ENCODE results near the gene DHRS13.

DHRS13 gene

GRCh38 chr17:28875848-28876550 is 26.9 kb downstream of the DHRS13 start:
- peaks cover 12% of the 10 kb centered on the region for H3K4me1 ChIP-seq (ENCODE audit: insufficient read depth, low read length, severe bottlenecking)
- H3K9ac ChIP-seq (ENCODE audit: low read length), result no peak overlapping the region
- no peaks in the 10 kb centered on the region for H4K20me1 ChIP-seq (ENCODE audit: insufficient read depth, low read length)
- H2AFZ ChIP-seq (ENCODE audit: low read length), result no peak overlapping the region
- no peaks in the 10 kb centered on the region for H3K9me3 ChIP-seq (ENCODE audit: low read length)
- no peak overlapping the region for H3K4me3 ChIP-seq (ENCODE audit: low read depth, low read length, poor library complexity, severe bottlenecking)
- TF ChIP-seq EZH2 (IDR thresholded peaks at IDR 0.05; ENCODE audit: borderline replicate concordance, low read length), result no peak
- no peak for TF ChIP-seq CTCF (IDR thresholded peaks at IDR 0.05; ENCODE audit: low read length)
- no peaks in the 10 kb centered on the region for H3K27me3 ChIP-seq (ENCODE audit: insufficient read depth, low read length)
- no peak overlapping the region for H3K4me2 ChIP-seq (ENCODE audit: low read length)
- H3K27ac ChIP-seq (ENCODE audit: low read depth, low read length, poor library complexity, severe bottlenecking), result no peak overlapping the region
- H3F3A ChIP-seq (ENCODE audit: insufficient read depth, low read length), result no peaks in the 10 kb centered on the region
- H3K36me3 ChIP-seq (ENCODE audit: insufficient read depth, low read length), result peaks cover 29% of the 10 kb centered on the region; the same call in 1 of the 2 replicates
- no peaks in the 10 kb centered on the region for H3K79me2 ChIP-seq (ENCODE audit: insufficient read depth, low read length)
- no peaks in the 10 kb centered on the region for H3K9me2 ChIP-seq (ENCODE audit: low read depth, low read length)

GRCh38 chr17:28874750-28875149 is 28.1 kb downstream of the DHRS13 start:
- Histone ChIP-seq H3F3A (ENCODE audit: insufficient read depth, low read length) (no peaks in the 10 kb centered on the region), H3K27me3 (ENCODE audit: insufficient read depth, low read length) (no peaks in the 10 kb centered on the region), H3K9me3 (ENCODE audit: low read length) (no peaks in the 10 kb centered on the region), H2AFZ (ENCODE audit: low read length) (no peak overlapping the region), H3K79me2 (ENCODE audit: insufficient read depth, low read length) (no peaks in the 10 kb centered on the region), H3K36me3 (ENCODE audit: insufficient read depth, low read length) (peaks cover 17% of the 10 kb centered on the region; the same call in 1 of the 2 replicates), H3K27ac (ENCODE audit: low read depth, low read length, poor library complexity, severe bottlenecking) (no peak overlapping the region), H3K9me2 (ENCODE audit: low read depth, low read length) (no peaks in the 10 kb centered on the region), H4K20me1 (ENCODE audit: insufficient read depth, low read length) (no peaks in the 10 kb centered on the region), H3K4me2 (ENCODE audit: low read length) (no peak overlapping the region), H3K4me3 (ENCODE audit: low read depth, low read length, poor library complexity, severe bottlenecking) (no peak overlapping the region), H3K9ac (ENCODE audit: low read length) (no peak overlapping the region), H3K4me1 (ENCODE audit: insufficient read depth, low read length, severe bottlenecking) (peaks cover 15% of the 10 kb centered on the region)
- TF ChIP-seq EZH2 (IDR thresholded peaks at IDR 0.05; ENCODE audit: borderline replicate concordance, low read length) (no peak), CTCF (IDR thresholded peaks at IDR 0.05; ENCODE audit: low read length) (no peak)

- Histone ChIP-seq H3K36me3 (ENCODE audit: insufficient read depth, low read length) (peaks cover 10% of the 10 kb centered on the region; the same call in 1 of the 2 replicates), H3K4me3 (ENCODE audit: low read depth, low read length, poor library complexity, severe bottlenecking) (no peak overlapping the region), H3K9ac (ENCODE audit: low read length) (no peak overlapping the region), H3K4me1 (ENCODE audit: insufficient read depth, low read length, severe bottlenecking) (peaks cover 15% of the 10 kb centered on the region), H3K9me3 (ENCODE audit: low read length) (no peaks in the 10 kb centered on the region), H3K9me2 (ENCODE audit: low read depth, low read length) (no peaks in the 10 kb centered on the region), H3K27ac (ENCODE audit: low read depth, low read length, poor library complexity, severe bottlenecking) (no peak overlapping the region), H3K4me2 (ENCODE audit: low read length) (no peak overlapping the region), H3K27me3 (ENCODE audit: insufficient read depth, low read length) (no peaks in the 10 kb centered on the region), H3K79me2 (ENCODE audit: insufficient read depth, low read length) (no peaks in the 10 kb centered on the region), H4K20me1 (ENCODE audit: insufficient read depth, low read length) (no peaks in the 10 kb centered on the region), H2AFZ (ENCODE audit: low read length) (no peak overlapping the region), H3F3A (ENCODE audit: insufficient read depth, low read length) (no peaks in the 10 kb centered on the region)
- TF ChIP-seq EZH2 (IDR thresholded peaks at IDR 0.05; ENCODE audit: borderline replicate concordance, low read length) (no peak), CTCF (IDR thresholded peaks at IDR 0.05; ENCODE audit: low read length) (no peak)
Measured at GRCh38 chr17:28873839-28874238, 29.0 kb downstream of the DHRS13 start.
